Activated T-cell treated with anti-CD3 and anti-CD28 coated beads, Interleukin-2, amount 50 U/mL, for 4 hours (primary cell): ENCODE results near the gene BAG5. TPM values are rescaled to one million over a fixed set of nuclear protein-coding genes. Genes with fewer than 3 reads are reported as not detected.
A peak's percentile ranks its signal among the peaks of the same experiment; 100 is the strongest.

Experiments used
- ATAC-seq, 2 donors: fragments of 200-7000 bp; cut with Tn5 transposase; one replicate each; pipeline ENCODE4 v1.10.0; 2021
- DNase-seq: peaks from one replicate; pipeline ENCODE4 v3.0.0-alpha.2; 2020
- H3K27me3 Mint-ChIP-seq: one replicate; pipeline ENCODE4 v1.8.0; 2021; ENCODE audit warnings: low read depth, mixed read lengths
- H3K36me3 Mint-ChIP-seq: one replicate; pipeline ENCODE4 v1.8.0; 2022; ENCODE audit warnings: mixed read lengths; ENCODE audit not compliant: insufficient read depth
- H3K4me1 Mint-ChIP-seq: one replicate; pipeline ENCODE4 v1.8.0; 2021; ENCODE audit warnings: low read depth, mixed read lengths
- H3K4me3 Mint-ChIP-seq: one replicate; pipeline ENCODE4 v1.8.0; 2021; ENCODE audit warnings: mild to moderate bottlenecking, moderate library complexity, mixed read lengths
- H3K9me3 Mint-ChIP-seq: one replicate; pipeline ENCODE4 v1.8.0; 2021; ENCODE audit warnings: mixed read lengths
- total RNA-seq, 3 donors: library from RNA; stranded (reverse); gene quantifications; one replicate each; pipeline ENCODE4 v1.2.1, GENCODE V29; 2021

Gene BAG5
- total RNA-seq, 3 donors from 2014 or later = 31.4 to 35.6 (median 32.2) TPM

GRCh38 chr14:103556946-103557758 is 5.3 kb downstream of the BAG5 start:
- peaks cover 25% of the 10 kb centered on the region for H3K36me3 Mint-ChIP-seq
- H3K9me3 Mint-ChIP-seq = no peaks in the 10 kb centered on the region
- H3K27me3 Mint-ChIP-seq = no peaks in the 10 kb centered on the region
- H3K4me3 Mint-ChIP-seq = no peak overlapping the region
- no peak for DNase-seq
- no peak for ATAC-seq
- peaks cover 56% of the 10 kb centered on the region for H3K4me1 Mint-ChIP-seq

GRCh38 chr14:103555559-103556337 is 6.7 kb downstream of the BAG5 start:
- ATAC-seq = no peak
- peaks cover 22% of the 10 kb centered on the region for H3K36me3 Mint-ChIP-seq
- H3K9me3 Mint-ChIP-seq = no peaks in the 10 kb centered on the region
- no peak overlapping the region for H3K4me3 Mint-ChIP-seq
- peaks cover 45% of the 10 kb centered on the region for H3K4me1 Mint-ChIP-seq
- H3K27me3 Mint-ChIP-seq = no peaks in the 10 kb centered on the region
- no peak for DNase-seq

DNA sequence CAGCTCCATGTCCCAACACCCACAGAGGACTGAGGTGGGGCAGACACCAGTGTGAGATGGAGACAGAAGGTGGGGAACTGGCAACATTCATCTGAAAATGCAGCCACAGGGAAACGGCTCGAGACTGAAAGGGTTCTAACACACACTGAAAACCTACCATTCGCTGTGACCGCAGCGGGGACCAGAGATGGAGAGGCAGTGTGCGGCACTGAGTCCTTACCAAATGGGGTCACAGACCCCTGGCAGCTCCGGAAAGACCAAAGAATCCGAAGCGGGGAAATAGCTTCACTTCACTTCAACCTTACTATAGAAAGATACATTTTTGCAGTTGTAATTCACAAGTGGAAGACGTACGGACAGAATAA is 9.6 kb downstream of the BAG5 start:
- no peak overlapping the region for H3K4me3 Mint-ChIP-seq
- no peak for DNase-seq
- no peaks in the 10 kb centered on the region for H3K9me3 Mint-ChIP-seq
- no peaks in the 10 kb centered on the region for H3K27me3 Mint-ChIP-seq
- peaks cover 18% of the 10 kb centered on the region for H3K4me1 Mint-ChIP-seq
- no peak for ATAC-seq
- H3K36me3 Mint-ChIP-seq = peaks cover 5% of the 10 kb centered on the region

- Mint-ChIP-seq H3K4me3 (no peak overlapping the region), H3K27me3 (no peaks in the 10 kb centered on the region), H3K4me1 (peaks cover 13% of the 10 kb centered on the region), H3K36me3 (peaks cover 5% of the 10 kb centered on the region), H3K9me3 (no peaks in the 10 kb centered on the region)
- ATAC-seq = no peak
- DNase-seq = no peak
These were observed 10.2 kb downstream of the BAG5 start for GRCh38 chr14:103552011-103552845.

- H3K4me1 Mint-ChIP-seq = peaks cover 9% of the 10 kb centered on the region
- no peaks in the 10 kb centered on the region for H3K27me3 Mint-ChIP-seq
- H3K9me3 Mint-ChIP-seq = no peaks in the 10 kb centered on the region
- ATAC-seq (no peak), DNase-seq (no peak)
- peaks cover 5% of the 10 kb centered on the region for H3K36me3 Mint-ChIP-seq
- H3K4me3 Mint-ChIP-seq = no peak overlapping the region
These were observed 11.1 kb downstream of the BAG5 start for GRCh38 chr14:103551338-103551762.

- Mint-ChIP-seq H3K27me3 (no peaks in the 10 kb centered on the region), H3K9me3 (no peaks in the 10 kb centered on the region), H3K4me1 (peaks cover 8% of the 10 kb centered on the region), H3K4me3 (no peak overlapping the region), H3K36me3 (peaks cover 5% of the 10 kb centered on the region)
- DNase-seq (no peak), ATAC-seq (no peak)
These were observed 11.8 kb downstream of the BAG5 start for GRCh38 chr14:103550451-103551337.

- ATAC-seq (no peak), DNase-seq (no peak)
- Mint-ChIP-seq H3K9me3 (no peaks in the 10 kb centered on the region), H3K4me3 (no peak overlapping the region), H3K27me3 (no peaks in the 10 kb centered on the region), H3K4me1 (peaks cover under 1% of the 10 kb centered on the region), H3K36me3 (peaks cover under 1% of the 10 kb centered on the region)
These were observed 12.8 kb downstream of the BAG5 start for GRCh38 chr14:103549361-103550311.

DNA sequence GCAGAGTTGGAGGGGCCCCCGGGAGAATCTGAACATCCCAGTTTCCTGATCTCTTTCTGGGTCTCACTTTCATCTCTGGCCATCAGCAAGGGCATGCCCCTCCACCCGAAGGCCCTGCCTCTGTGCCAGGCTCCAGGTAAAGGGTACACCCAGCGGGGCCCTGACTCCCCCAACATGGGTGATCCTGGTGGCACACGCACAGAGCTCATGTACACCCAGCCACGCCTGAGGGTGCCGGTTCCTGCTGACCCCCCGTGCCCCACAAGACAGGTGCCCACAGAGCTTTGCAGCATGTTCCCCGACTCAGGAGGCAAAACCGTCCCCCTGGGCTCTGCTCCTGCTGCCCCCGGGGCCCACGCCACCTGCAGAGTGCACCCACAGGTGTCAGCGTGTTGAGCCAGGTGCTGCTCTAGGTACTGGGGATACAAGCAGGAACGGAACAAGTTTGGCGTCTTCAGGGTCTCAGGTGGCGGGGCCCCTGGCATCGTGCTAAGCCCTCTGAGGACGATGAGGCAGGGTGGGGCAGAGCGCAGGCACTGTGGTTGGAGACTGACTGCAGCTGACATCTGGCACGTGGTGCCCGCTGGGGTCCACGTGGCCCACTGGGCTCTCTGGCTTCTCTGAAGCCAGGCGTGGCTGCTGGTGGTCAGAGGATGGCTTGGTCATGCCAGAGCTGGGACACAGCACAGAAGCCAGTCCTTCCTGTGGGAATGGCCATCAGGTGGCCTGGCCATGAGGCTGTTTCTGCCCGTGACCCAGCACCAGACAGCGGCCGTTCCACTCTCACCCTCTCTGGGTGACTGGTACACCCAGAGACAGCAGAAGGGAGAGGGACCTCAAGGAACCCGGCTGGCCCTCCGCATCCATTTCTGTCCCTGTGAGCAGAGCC is 13.8 kb downstream of the BAG5 start:
- no peaks in the 10 kb centered on the region for H3K36me3 Mint-ChIP-seq
- ATAC-seq (no peak), DNase-seq (no peak)
- H3K9me3 Mint-ChIP-seq = no peaks in the 10 kb centered on the region
- no peak overlapping the region for H3K4me3 Mint-ChIP-seq
- H3K4me1 Mint-ChIP-seq = no peaks in the 10 kb centered on the region
- H3K27me3 Mint-ChIP-seq = no peaks in the 10 kb centered on the region

- Mint-ChIP-seq H3K27me3 (no peaks in the 10 kb centered on the region), H3K9me3 (no peaks in the 10 kb centered on the region), H3K36me3 (no peaks in the 10 kb centered on the region), H3K4me1 (no peaks in the 10 kb centered on the region), H3K4me3 (no peak overlapping the region)
- DNase-seq (no peak), ATAC-seq (no peak)
These were observed 14.5 kb downstream of the BAG5 start for GRCh38 chr14:103547941-103548462.

- DNase-seq (no peak), ATAC-seq (no peak)
- Mint-ChIP-seq H3K9me3 (no peaks in the 10 kb centered on the region), H3K27me3 (no peaks in the 10 kb centered on the region), H3K4me3 (no peak overlapping the region), H3K36me3 (no peaks in the 10 kb centered on the region), H3K4me1 (no peaks in the 10 kb centered on the region)
These were observed 15.0 kb downstream of the BAG5 start for GRCh38 chr14:103547455-103547940.

- no peaks in the 10 kb centered on the region for H3K36me3 Mint-ChIP-seq
- H3K4me3 Mint-ChIP-seq = no peak overlapping the region
- no peaks in the 10 kb centered on the region for H3K27me3 Mint-ChIP-seq
- no peaks in the 10 kb centered on the region for H3K4me1 Mint-ChIP-seq
- H3K9me3 Mint-ChIP-seq = no peaks in the 10 kb centered on the region
- ATAC-seq = peak; percentile 76 to 82
- peak; percentile 77 for DNase-seq
These were observed 15.6 kb downstream of the BAG5 start for GRCh38 chr14:103546652-103547454.
